ENCODE measurements around the gene PRKCA.

The PRKCA gene

DNA sequence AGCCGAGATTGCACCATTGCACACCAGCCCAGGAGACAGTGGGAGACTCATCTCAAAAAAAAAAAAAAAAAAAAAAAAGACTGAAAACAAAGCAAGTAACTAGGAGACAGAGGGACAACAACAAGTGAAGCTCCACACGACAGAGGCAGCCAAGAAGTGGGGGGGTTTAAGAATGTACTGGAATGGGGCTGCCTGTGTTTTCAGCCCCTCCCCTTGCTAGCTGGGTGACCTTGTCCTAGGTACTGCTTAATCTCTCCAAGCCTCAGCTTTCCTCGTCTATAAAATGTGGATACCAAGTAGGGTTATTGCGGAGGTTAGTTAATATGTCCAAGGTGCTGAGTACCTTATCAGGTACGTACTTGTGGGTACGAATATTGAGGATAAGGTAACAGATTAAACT is 368.7 kb downstream of the PRKCA start:
- DNase-seq, result peak; percentile 32

DNA sequence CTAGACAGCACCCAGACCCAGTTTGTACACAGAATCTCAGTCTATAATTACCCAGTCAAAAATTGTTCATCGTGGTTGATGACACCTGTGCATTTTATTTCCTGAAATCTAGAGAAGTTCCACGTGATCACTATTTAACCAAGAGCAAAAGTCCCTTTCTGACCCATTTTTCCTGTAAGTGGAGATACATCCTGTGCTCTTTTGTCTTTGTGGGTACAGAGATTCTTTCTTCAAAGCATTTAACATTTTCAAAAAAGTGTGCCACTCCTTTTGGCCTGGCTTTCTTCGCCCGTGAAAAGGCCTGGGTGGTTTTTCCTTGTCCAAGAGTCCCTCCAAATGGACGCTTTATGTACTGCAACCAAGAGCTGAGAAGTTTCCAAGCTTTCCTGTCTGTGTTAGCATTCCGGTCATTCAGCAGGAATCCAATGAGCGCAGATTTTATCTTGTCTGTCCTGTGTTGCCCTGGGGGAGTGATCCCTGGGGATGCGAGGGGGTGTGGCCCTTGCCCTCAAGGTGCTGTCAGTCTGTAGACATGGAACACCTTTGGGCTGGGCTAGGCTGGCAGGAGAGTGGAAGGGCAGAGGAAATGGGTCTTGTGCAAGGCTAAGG is 371.4 kb downstream of the PRKCA start:
- DNase-seq, result peak; percentile 84

DNA sequence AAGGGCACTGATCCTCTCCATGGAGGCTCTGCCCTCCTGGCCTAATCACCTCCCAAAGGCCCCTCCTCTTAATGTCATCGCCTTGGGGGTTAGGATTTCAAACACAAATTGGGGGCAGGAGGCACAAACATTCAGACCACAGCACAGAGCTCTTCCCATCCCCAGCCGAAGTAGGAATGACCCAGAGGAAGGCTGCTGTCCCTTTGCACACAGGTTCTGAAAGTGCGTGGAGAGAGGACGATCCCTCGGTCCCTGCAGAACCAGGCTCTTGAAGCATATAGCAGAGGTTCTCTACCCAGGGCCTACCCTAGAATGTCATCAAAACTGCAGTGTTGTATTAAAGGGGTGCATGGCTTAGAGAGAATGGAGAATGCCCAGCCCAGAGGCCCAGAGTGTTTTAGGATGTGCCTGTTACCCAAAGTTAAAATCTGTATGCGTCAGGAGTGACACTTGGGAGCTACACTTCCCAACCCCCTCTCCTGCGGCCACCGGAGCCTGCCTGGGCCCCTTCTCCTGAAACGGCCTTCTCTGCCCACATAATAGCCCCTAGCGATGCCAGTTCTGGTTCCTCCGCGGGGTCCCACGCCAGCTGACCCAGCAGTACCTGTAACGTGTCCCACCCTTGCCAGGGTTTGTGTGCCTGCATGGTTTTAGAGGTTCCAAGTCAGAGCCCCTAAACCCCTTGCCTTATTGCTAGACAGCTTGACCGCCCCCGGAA is 373.0 kb downstream of the PRKCA start:
- no peak for DNase-seq

DNA sequence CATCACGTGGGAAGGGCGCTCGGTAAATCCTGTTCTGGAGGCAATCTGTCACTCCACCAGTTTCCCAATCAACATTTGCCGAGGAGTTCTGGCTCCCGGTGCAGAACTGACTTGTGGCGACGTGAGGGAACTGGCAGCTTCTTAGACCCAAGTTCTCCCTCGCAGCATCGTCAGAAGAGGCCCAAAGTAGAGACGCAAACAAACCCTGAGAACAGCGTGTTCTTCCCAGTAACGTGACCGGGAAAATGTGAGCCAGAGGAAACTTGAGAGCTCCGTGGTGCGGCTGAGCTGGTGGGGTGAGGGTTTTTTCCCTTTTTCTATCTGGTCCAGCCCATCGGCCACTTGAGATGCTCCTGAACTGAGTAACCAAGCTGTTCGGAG is 373.6 kb downstream of the PRKCA start:
- DNase-seq, result no peak

DNA sequence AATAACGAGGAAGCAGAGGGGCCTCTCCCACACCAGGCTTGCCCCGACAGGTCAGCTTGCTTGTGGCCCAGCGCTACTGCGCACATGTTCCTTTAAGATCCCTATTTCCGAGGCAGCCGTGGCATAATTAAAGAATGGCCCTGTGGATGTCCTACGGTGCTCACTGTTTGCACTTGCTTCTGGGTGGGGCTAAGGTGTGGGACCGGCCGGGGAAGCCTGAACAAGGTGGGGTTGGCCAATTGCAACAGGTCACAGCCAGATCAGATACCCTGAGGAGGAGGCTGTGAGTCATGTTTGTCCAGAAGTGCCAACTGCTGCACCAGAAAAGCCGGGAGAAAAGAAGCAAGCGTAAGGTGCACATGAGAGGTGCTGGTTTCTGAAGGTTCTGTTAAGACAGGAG is 374.0 kb downstream of the PRKCA start:
- no peak for DNase-seq

DNA sequence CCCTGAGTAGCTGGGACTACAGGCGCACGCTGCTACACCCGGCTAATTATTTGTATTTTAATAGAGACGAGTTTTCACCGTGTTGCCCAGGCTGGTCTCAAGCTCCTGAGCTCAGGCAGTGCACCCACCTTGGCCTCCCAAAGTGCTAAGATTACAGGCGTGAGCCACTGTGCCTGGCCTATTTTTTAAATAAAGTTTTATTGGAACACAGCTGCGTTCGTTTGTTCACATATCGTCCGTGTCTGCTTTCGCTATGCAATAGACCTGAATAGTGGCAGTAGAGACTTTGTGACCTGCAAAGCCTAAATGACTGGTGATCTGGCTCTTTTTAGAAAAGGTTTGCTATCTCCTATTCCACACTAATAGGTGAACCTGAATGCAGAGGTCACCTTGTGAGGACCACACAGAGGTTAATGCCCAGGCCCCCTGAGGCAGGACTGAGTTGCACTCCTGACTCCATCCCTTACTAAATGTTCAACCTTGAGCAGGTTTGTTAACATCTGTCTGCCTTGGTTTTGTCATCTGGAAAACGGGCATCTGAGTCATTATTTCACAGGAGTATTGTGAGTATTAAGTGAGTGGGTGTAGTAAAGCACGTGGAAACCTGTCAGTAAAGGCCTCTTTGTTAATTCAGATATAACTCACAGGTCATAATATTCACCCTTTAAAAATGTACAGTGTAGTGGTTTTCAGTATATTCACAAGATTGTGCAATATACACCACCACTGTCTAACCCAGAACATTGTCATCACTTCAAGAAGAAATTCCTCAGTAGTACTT is 375.0 kb downstream of the PRKCA start:
- DNase-seq, result no peak

DNA sequence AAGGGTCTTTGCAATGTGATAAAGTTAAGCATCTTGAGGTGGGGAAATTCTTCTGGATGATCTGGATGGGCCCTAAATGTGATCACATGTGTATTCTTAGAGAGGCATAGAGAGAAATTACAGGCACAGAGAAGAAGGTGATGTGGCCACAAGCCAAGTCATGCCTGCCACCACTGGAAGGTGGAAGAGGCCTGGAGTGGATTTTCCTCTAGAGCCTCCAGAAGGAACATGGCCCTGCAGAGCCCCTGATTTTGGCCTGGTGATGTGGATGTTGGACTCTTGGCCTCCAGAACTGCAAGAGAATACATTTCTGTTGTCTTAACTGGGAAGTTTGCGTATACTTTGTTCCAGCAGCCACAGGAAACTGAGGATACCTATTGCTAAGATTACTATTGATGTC is 375.6 kb downstream of the PRKCA start:
- DNase-seq, result no peak

DNA sequence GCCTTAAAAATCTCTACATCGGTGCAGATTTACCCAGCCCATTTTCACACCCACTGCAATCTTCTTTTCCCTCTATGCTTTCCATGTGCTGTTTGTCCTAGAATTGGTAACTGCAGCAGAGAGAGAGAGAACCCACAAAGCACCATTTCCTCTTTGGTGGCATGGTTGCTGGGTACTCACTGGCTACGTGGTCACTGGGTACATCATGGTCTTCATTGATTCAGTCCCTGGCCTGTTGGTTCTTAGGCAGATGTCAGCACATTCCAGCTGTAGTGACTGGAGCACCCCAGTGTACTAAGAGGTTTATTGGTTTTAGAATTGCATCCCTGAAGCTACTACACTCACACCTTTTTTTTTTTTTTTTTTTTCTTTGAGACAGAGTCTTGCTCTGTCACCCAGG is 376.4 kb downstream of the PRKCA start:
- no peak for DNase-seq

DNA sequence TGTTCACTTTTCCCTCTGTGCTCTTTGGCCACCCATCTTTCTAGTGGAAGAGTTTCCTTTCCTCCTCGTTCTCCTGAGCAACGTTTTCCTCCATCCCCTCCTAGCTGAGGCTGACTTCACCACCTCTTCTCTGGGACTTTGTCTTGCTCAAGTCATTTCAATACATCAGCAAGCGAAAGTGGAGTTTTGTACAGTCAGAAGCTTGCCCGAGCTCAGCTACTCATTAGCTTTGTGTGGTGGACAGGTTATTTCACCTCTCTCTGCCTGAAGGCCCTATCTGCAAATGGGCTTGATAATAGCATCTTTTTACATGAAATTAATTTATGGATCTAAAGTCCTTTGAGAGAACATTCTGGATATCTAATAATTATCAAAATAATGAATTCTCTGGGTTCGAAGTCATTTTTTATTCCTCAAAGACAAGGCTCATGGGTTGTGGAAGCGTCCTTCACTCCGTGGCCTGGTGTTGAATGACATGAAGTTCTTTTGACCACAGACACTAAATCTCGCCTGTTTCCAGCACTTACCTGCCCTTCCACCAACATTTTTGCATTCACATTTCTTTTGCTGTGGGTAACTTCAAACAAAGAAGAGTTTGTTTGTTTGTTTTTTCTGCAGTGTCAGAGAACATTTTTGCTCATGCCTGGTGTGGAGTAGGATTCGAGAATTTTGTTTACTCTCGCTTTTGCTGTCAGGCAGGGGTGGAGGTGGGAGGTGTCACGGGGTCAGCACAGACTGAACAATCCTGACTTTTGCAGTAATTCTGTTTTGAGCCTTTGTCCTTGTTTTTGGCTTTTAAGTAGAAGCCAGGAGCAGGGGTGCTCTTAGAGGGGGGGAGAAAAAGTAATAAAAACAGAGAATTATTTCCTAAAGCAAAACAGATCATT is 377.5 kb downstream of the PRKCA start:
- no peak for DNase-seq

DNA sequence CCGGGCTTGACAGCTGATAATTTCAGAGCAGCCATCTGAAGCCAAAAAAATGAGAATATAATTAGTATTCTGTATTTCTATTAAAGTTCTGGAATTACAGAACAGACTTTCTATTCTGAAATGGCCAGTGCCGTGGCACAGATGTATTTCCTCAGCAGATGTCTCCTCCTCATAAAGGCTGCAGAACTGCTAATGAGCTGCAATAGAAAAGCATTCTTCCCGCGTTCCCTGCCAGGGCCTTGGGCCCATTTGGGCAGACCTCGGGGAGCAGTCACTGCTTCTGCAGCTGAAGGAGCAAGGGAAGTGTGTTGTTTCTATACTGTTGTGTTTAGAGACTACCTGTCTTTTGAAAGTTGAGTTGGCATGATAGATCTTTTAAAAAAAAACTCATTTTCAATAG is 379.9 kb downstream of the PRKCA start:
- DNase-seq, result no peak

DNA sequence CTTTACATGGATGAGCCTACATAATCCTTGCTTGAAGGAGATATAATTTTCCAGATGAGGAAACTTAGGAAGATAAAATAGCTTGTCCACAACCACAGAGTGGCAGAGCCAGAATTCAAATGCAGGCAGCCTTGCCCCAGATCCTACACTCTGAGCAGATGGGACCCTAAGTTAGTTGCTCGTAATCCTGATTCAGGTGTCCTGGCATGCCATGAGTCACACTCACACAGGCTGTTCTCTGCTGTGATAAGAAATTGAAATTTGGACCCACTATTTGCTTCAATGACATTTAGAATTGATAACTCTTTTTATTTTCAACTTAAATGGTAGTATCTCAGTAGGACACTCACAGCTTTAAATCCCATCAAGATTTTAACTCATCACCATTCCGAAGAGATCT is 381.8 kb downstream of the PRKCA start:
- no peak for DNase-seq

DNA sequence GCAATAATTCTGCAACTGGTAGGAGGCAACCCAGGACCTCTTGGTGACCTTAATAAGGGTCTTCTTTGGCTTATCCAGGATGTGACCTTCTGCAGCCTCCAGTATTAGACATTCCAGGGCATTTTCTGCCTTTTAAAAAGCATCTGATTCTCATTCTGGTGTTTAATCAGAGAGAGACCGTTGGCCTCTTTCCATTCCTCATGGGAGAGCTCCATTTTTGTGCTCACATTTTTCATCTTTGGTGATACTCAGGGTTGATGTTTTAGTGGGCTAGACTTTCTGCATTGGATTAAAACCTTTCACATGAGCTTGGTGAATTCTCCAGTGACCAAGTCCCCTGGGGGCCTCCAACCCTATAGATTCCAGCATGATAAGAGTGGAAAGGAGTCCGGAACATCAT is 382.3 kb downstream of the PRKCA start:
- no peak for DNase-seq

DNA sequence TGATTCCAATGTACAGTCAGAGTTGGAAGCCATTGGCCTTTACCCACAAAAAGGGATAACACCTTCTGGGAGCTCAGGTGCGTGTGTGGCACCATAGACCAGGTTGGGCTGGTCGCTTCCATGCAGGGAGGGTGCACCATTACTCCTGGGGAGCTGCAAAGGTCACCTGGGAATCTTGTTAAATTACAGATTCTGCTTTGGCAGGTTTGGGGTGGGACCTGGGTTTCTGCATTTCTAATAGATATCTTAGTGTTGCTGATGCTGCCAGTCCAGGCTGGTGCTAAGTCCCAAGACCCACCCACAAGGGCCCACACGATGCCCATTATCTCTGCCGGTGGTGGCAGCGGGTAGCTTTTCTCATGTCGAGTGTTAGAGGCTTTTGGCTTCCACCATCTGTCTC is 384.2 kb downstream of the PRKCA start:
- no peak for DNase-seq

DNA sequence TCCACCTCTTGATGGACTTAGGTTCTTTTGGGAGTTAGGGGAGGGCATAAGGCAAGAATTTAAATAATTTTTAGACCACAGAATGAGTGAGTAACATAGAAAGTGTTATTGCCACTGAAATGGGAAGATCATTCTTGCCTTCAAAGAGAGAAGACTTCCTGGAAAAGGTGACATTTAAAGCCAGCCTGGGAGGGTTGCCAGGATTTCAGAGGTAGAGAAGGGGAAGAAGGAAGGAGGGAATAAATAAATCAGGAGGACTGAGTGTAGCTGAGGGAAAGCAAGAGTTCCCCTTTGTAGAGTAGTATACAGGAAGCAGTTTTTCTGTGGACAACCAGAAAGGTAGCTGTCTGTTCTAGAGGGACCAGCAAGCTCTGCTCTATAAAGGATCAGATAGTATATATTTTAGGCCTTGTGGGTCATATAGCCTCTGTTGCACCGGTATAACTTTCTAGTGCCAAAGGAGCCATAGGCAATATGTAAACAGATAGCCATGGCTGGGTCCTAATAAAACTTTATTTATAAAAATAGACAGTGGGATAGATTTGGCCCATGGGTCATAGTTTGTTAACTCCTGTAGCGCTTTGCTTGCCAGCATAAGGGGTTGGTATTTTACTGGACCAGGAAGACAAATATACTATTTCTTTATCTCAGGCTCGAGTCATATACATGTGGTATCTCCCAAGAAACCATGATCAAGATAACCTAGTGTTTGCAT is 385.3 kb downstream of the PRKCA start:
- DNase-seq, result no peak

DNA sequence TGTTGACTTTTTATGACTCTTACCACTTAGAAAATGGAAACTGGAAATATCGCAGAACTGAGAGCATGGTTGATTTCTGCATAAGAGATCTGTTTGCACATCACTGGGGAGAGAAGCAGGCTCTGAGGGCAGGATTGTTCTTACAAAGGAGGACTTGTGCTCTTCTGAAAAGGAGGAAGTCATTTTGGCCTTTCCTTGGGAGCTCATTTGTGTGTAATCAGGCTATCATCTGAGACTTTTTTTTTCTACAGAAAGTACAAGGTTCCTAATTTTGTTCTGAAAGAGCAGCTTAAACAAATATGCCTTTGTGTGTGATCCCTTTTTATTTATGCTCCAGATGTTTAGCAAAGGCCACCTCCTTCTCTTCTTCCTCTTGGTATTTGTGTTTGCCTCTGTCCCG is 386.8 kb downstream of the PRKCA start:
- no peak for DNase-seq

DNA sequence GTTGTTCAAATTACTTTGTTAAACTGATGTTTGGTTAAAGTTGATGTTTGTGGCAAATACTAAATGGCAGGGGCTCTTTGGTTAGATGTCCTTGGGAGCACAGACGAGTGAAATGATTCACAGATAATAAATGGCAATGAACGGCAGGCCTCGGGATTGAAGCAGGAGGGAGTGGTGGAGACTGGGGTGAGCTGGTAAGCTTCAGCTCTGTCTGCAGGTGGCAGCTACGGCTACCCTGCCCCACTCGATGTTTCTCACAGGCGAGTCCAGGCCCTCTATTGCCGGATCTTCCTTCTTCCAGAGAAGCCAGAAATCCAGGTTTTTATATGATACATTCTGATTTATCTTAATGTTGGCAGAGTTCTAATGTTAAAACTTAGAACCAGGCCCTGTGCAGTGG is 387.8 kb downstream of the PRKCA start:
- no peak for DNase-seq

DNA sequence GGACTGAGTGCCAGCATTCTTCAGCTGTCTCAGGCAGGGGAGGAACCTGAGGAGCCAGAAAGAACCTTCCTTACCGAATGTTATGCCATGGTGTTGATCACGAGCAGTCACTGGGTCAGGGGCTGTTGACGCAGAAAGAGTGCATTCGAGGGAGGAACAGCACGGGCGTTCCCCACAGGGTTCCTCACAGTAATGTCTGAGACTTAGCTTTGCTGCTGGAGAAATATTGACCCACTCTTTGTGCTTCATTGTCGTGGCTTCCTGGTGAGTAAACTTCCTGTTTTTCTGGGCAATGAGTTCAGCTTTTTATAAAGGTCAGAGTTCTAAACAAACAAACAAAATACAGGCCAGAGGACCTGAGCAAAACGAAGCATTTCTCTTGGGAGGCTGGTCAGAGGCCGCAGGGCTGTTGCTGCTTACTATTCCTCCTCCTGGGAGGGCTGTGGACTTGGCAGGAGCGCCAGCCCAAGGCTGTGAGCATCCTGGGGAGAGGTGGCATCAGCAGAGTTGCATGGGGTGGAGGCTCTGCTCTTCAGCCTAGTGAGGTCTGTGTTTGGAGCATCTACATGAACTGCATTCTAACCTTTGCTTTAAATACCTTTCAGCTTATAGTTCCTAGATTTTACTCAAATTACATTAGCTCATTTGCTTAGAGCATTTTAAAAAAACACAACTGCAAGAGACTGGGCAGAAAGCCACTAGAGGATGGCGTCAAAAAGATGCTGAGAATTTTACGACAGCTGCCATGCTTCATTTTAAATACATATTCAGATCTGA is 389.4 kb downstream of the PRKCA start:
- no peak for DNase-seq

DNA sequence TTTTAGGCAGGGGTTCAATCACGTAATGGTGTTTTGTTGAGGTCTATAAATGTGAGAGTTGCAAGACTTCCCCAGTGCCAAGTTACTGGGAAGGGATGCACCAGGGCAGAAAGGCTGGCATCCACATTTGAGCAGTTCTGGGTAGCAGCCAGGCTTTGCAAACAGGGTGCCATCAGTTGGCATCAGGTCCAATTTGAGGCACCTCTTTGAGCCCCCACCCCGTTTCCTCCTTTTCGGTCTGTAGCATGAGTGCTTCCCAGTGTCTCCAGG is 389.9 kb downstream of the PRKCA start:
- DNase-seq, result no peak

DNA sequence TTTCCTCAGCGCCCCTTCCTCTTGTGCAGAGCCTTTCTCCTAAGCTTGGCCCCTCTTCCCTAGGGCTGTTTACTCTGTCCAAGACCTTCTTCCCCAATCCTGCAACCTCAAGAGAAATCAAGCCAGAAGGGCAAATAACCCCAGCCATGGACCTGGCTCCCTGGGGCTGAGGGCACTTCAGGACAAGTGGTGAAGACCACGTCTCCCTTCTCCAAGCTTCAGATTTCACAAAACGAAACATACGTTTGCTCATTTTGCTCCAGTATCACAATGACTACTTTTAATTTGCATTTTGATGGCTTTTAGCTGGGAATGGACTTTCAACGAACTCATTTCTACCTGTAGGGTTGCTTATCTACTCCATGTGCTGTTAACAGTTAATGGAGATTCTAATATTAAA is 392.7 kb downstream of the PRKCA start:
- no peak for DNase-seq

DNA sequence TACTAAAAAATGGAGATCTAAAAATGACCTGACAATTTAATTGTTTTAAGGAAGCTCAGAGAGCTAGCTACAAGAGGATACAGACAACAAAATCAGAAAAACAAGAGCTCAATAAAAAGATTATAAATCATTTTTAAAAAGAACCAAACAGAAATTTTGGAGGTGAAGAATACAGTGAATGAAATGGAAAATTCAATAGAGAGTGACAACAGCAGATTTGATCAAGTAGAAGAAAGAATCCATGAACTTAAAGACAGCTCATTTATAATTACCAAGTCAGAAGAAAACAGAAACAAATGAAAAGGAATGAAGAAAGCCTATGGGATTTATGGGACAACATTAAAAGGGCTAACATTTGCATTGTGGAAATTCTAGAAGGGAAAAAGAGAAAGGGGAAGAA is 395.9 kb downstream of the PRKCA start:
- DNase-seq, result no peak

DNA sequence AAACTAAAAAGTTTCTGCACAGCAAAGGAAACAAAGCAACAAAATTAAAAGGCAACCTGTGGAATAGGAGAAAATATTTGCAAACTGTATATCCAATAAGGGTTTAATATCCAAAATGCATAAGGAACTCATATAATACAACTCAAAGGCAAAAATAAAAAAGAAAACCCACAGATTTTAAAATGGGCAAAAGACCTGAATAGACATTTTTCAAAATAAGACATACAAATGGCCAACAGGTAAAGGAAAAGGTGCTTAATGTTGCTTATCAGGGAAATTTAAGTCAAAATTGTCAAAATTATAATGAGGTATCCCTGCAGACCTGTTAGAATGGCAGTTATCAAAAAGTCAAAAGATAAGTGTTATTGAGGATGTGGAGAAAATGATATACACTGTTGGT is 399.0 kb downstream of the PRKCA start:
- DNase-seq, result no peak
